ENCODE results near the gene SRRD.

DNA sequence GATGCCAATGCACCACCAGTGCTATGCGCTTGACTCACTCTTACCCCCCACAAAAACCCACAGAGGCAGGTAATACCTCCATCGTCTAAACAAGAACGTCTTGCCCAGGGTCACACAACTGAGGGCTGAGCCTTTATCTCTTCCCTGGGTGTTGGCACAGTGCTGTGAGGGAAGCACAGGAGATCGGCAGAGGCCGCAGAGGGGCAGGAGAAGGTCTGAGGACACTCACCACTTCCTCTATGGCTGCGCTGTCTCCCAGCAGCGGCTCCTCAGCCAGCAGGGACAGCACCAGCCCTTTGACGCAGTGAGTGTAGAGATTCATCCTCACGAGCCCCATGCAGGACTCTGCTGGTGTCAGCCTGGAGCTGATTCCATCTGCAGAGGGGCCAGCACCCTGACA is 20.0 kb upstream of the SRRD start:
- TF ChIP-seq POLR2AphosphoS5 (IDR thresholded peaks at IDR 0.05; ENCODE audit: low read depth, low read length) = no peak
- TF ChIP-seq, protein P1, sequence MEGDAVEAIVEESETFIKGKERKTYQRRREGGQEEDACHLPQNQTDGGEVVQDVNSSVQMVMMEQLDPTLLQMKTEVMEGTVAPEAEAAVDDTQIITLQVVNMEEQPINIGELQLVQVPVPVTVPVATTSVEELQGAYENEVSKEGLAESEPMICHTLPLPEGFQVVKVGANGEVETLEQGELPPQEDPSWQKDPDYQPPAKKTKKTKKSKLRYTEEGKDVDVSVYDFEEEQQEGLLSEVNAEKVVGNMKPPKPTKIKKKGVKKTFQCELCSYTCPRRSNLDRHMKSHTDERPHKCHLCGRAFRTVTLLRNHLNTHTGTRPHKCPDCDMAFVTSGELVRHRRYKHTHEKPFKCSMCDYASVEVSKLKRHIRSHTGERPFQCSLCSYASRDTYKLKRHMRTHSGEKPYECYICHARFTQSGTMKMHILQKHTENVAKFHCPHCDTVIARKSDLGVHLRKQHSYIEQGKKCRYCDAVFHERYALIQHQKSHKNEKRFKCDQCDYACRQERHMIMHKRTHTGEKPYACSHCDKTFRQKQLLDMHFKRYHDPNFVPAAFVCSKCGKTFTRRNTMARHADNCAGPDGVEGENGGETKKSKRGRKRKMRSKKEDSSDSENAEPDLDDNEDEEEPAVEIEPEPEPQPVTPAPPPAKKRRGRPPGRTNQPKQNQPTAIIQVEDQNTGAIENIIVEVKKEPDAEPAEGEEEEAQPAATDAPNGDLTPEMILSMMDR (IDR thresholded peaks at IDR 0.05) = no peak

All from Panc1 (cell line).